Loucy (cell line): ENCODE results near the gene MAST4.

Experiments
- H2AFZ ChIP-seq: fragments of 200-600 bp; sonication (generic); 2 replicates; pipeline ENCODE4 v1.6.0; 2016; ENCODE audit warnings: antibody characterized with exemption, mild to moderate bottlenecking, low read length, moderate library complexity
- H3F3A ChIP-seq: fragments of 200-600 bp; 2 replicates; pipeline ENCODE4 v1.6.0; 2016; ENCODE audit warnings: antibody characterized with exemption, low read depth, mild to moderate bottlenecking
- H3K27me3 ChIP-seq: fragments of 200-600 bp; sonication (generic); 2 replicates; pipeline ENCODE4 v1.6.1; 2014; ENCODE audit warnings: low read length, mild to moderate bottlenecking; ENCODE audit not compliant: insufficient read depth, poor library complexity, severe bottlenecking
- H3K36me3 ChIP-seq: fragments of 200-600 bp; sonication (generic); 2 replicates; pipeline ENCODE4 v1.6.1; 2016; ENCODE audit warnings: low read length; ENCODE audit not compliant: insufficient read depth
- H3K4me1 ChIP-seq: fragments of 200-600 bp; sonication (generic); 2 replicates; pipeline ENCODE4 v1.5.1; 2014; ENCODE audit warnings: low read length, mild to moderate bottlenecking; ENCODE audit not compliant: insufficient read depth, poor library complexity, severe bottlenecking
- H3K4me2 ChIP-seq: fragments of 200-600 bp; sonication (generic); 2 replicates; pipeline ENCODE4 v1.6.0; 2014; ENCODE audit warnings: antibody characterized with exemption, low read length, low read depth, mild to moderate bottlenecking; ENCODE audit not compliant: poor library complexity, severe bottlenecking
- H3K4me3 ChIP-seq: fragments of 200-600 bp; sonication (generic); 2 replicates; pipeline ENCODE4 v1.5.1; 2014; ENCODE audit warnings: low read length, mild to moderate bottlenecking, mixed read lengths; ENCODE audit not compliant: poor library complexity, severe bottlenecking
- H3K79me2 ChIP-seq: fragments of 200-600 bp; sonication (generic); 2 replicates; pipeline ENCODE4 v1.6.1; 2014; ENCODE audit warnings: low read length; ENCODE audit not compliant: insufficient read depth
- H3K9ac ChIP-seq: fragments of 200-600 bp; sonication (generic); 2 replicates; pipeline ENCODE4 v1.6.0; 2014; ENCODE audit warnings: mild to moderate bottlenecking, low read depth, low read length, moderate library complexity; ENCODE audit not compliant: poor library complexity, severe bottlenecking
- H3K9me2 ChIP-seq: fragments of 200-600 bp; sonication (generic); replicated peaks from 2 replicates; pipeline ENCODE4 v1.6.1; 2016; ENCODE audit warnings: low read depth, low read length, mixed read lengths
- H3K9me3 ChIP-seq: fragments of 200-600 bp; sonication (generic); 2 replicates; pipeline ENCODE4 v1.6.1; 2014; ENCODE audit warnings: mild to moderate bottlenecking, antibody characterized with exemption, low read length, low read depth; ENCODE audit not compliant: insufficient read depth
- H4K20me1 ChIP-seq: fragments of 200-600 bp; sonication (generic); 2 replicates; pipeline ENCODE4 v1.6.0; 2014; ENCODE audit warnings: antibody characterized with exemption, low read length, mild to moderate bottlenecking; ENCODE audit not compliant: insufficient read depth, poor library complexity, severe bottlenecking
- EZH2phosphoT487 ChIP-seq: fragments of 200-600 bp; IDR thresholded peaks from 2 replicates; pipeline ENCODE4 v1.6.1; 2018; ENCODE audit warnings: antibody characterized with exemption, mild to moderate bottlenecking, moderate library complexity, borderline replicate concordance
- TF ChIP-seq, protein P1 (sequence below): fragments of 200-600 bp; sonication (generic); conservative IDR thresholded peaks from 2 replicates; pipeline ENCODE4 v1.5.1; 2014; ENCODE audit warnings: mild to moderate bottlenecking, antibody characterized with exemption, low read length

MAST4 gene

DNA sequence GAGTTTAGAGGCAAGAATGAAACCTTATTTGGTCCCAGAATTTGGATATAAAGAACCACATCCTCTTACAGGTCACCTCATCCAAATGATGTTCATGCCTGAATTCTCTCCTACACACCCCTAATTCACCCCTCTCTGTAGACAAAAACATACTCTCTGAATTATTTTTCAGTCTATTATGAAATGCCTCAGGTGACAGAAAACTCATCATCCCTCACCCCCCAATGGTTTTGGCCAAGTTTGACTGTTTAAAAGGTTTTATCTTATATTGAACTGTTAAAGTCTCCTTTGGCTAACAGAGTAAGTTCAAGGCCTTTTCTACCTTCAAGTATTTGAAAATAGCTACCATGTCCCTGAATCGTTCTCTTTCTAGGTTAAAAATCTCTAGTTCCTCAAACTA is 602.7 kb downstream of the MAST4 start:
- no peaks in the 10 kb centered on the region for H3K79me2 ChIP-seq
- TF ChIP-seq EZH2phosphoT487: no peak
- TF ChIP-seq, protein P1, sequence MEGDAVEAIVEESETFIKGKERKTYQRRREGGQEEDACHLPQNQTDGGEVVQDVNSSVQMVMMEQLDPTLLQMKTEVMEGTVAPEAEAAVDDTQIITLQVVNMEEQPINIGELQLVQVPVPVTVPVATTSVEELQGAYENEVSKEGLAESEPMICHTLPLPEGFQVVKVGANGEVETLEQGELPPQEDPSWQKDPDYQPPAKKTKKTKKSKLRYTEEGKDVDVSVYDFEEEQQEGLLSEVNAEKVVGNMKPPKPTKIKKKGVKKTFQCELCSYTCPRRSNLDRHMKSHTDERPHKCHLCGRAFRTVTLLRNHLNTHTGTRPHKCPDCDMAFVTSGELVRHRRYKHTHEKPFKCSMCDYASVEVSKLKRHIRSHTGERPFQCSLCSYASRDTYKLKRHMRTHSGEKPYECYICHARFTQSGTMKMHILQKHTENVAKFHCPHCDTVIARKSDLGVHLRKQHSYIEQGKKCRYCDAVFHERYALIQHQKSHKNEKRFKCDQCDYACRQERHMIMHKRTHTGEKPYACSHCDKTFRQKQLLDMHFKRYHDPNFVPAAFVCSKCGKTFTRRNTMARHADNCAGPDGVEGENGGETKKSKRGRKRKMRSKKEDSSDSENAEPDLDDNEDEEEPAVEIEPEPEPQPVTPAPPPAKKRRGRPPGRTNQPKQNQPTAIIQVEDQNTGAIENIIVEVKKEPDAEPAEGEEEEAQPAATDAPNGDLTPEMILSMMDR: no peak
- peaks cover 14% of the 10 kb centered on the region for H3K4me1 ChIP-seq
- no peak overlapping the region for H2AFZ ChIP-seq
- H4K20me1 ChIP-seq: no peaks in the 10 kb centered on the region
- no peaks in the 10 kb centered on the region for H3K27me3 ChIP-seq
- no peak overlapping the region for H3K4me2 ChIP-seq
- H3F3A ChIP-seq: no peaks in the 10 kb centered on the region
- no peaks in the 10 kb centered on the region for H3K36me3 ChIP-seq
- H3K4me3 ChIP-seq: no peak overlapping the region
- H3K9ac ChIP-seq: no peak overlapping the region
- peaks cover 5% of the 10 kb centered on the region; the same call in 1 of the 2 replicates for H3K9me3 ChIP-seq
- H3K9me2 ChIP-seq: no peaks in the 10 kb centered on the region

DNA sequence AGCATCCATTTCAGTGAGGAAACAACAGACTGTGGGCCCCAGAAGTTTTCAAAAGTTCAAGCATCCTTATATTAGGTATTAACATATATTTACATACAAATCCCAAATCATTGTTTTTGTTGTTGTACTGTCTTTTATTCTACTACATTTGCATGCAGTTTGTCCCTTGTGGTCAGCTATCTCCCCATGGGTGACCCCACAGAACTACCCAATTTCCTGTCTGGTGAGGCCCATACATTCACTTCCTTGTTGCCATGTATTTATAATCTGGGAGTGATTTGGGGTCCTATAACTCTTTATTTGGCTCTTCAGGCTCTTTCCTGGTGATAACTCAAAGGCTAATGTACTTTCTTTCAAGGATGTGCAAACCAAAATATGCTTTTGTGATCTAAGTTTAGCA is 603.7 kb downstream of the MAST4 start:
- Histone ChIP-seq H3K9me3 (peaks cover 5% of the 10 kb centered on the region; the same call in 1 of the 2 replicates), H3K9ac (no peak overlapping the region), H4K20me1 (no peaks in the 10 kb centered on the region), H2AFZ (no peak overlapping the region), H3K4me2 (peak overlapping the region; percentile 14), H3K27me3 (no peaks in the 10 kb centered on the region), H3K36me3 (no peaks in the 10 kb centered on the region), H3F3A (no peaks in the 10 kb centered on the region), H3K4me3 (no peak overlapping the region), H3K9me2 (no peaks in the 10 kb centered on the region), H3K4me1 (peaks cover 23% of the 10 kb centered on the region), H3K79me2 (no peaks in the 10 kb centered on the region)
- TF ChIP-seq, protein P1: no peak
- no peak for TF ChIP-seq EZH2phosphoT487

DNA sequence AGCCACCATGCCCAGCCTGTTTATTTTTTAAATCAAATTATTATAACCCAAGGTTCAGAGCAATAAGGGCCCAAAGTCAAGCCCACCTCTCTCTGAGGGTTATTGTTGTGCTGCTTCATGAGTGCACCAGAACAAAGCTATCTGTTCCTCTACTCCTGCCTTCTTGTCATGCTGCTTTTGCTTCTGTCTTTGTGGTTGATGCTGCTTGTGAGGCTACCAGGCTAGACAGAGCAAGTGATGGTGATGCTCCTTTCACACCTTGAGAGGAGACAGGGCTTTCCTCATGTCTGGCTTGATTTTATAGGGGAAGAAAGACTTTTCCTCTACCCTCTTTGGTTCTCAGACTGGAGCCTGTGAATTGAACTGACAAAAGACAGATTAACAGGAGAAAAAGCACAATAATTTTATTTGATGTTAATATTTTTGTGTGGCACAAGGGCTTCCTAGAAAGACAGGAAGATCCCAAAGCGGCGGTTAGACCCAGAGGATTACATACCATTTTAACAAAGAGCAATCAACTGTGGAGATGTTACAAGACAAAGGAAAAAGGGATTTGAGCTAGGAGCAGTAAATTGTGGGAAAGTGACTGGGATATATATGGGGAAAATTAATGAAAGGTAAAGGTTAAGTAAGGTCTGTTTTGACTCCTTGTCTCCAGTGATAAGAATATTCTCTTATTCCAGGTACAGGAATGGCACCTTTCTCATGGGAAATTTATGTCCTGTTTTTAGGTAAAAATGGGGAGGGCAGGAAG is 604.8 kb downstream of the MAST4 start:
- H3K9ac ChIP-seq: no peak overlapping the region
- H3K27me3 ChIP-seq: no peaks in the 10 kb centered on the region
- H2AFZ ChIP-seq: no peak overlapping the region
- no peaks in the 10 kb centered on the region for H3K36me3 ChIP-seq
- H3F3A ChIP-seq: no peaks in the 10 kb centered on the region
- H3K9me2 ChIP-seq: no peaks in the 10 kb centered on the region
- H3K4me2 ChIP-seq: no peak overlapping the region
- TF ChIP-seq EZH2phosphoT487: no peak
- TF ChIP-seq, protein P1: no peak
- no peaks in the 10 kb centered on the region for H4K20me1 ChIP-seq
- H3K79me2 ChIP-seq: no peaks in the 10 kb centered on the region
- H3K4me1 ChIP-seq: peaks cover 35% of the 10 kb centered on the region
- no peak overlapping the region for H3K4me3 ChIP-seq
- peaks cover 5% of the 10 kb centered on the region; the same call in 1 of the 2 replicates for H3K9me3 ChIP-seq
